ENCODE data around the gene TVP23C.

DNA sequence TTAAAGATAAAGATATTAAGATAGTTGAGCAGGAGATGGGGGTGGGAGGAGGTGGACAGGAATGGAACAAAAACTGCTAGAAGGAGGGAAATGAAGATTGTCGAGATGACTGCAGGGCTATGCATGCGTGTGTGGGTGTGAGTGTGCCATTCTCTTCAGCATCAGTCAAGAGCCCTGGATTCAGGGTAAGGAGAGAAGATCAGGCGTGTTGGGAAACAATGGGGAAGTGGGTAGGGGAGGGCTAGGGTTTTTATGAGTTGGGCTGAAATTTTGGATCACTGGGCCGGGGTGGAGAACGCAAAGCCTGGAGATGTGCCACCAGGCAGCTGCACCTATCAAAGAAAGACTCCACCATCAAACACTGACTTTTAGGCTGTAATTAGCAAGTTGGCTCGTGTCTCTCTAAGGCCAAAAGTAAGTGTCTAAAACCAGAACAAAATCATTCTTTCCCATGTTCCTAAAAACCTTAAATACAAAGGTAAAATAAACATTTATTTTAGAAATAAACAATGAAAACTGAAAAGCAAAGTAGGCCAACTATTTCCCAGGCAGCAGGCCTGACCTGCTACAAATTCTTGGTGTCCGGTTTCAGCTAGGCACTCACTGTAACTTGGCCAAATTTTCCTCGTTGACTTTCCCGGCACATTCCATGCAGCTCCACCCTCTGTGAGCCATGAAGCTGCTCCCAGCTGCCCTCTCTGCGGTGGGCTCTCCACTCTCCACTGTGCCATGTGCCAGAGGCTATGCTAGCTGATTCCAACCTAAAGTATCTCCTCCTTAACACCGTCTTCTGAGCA, 100.1 kb downstream of the TVP23C start:
- TF ChIP-seq, protein P1, sequence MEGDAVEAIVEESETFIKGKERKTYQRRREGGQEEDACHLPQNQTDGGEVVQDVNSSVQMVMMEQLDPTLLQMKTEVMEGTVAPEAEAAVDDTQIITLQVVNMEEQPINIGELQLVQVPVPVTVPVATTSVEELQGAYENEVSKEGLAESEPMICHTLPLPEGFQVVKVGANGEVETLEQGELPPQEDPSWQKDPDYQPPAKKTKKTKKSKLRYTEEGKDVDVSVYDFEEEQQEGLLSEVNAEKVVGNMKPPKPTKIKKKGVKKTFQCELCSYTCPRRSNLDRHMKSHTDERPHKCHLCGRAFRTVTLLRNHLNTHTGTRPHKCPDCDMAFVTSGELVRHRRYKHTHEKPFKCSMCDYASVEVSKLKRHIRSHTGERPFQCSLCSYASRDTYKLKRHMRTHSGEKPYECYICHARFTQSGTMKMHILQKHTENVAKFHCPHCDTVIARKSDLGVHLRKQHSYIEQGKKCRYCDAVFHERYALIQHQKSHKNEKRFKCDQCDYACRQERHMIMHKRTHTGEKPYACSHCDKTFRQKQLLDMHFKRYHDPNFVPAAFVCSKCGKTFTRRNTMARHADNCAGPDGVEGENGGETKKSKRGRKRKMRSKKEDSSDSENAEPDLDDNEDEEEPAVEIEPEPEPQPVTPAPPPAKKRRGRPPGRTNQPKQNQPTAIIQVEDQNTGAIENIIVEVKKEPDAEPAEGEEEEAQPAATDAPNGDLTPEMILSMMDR (IDR thresholded peaks at IDR 0.05; ENCODE audit: insufficient read depth, low read depth, low read length): no peak
- TF ChIP-seq EZH2 (IDR thresholded peaks at IDR 0.05; ENCODE audit: insufficient read depth, low read length): no peak

Data from astrocyte (in vitro differentiated cells and primary cell).